ENCODE results near the gene NFIA.

Gene NFIA

GRCh38 chr1:61387829-61388228 is 305.5 kb downstream of the NFIA start:
- Mint-ChIP-seq H3K36me3 (ENCODE audit: low read depth) (peaks cover 5% of the 10 kb centered on the region), H3K27me3 (no peaks in the 10 kb centered on the region), H3K4me3 (no peak overlapping the region), H3K9me3 (peaks cover 6% of the 10 kb centered on the region), H3K27ac (no peak overlapping the region), H3K4me1 (ENCODE audit: low read depth) (peaks cover 4% of the 10 kb centered on the region)

GRCh38 chr1:61388566-61388965 is 306.2 kb downstream of the NFIA start:
- no peak overlapping the region for H3K27ac Mint-ChIP-seq

GRCh38 chr1:61389194-61389925 is 307.0 kb downstream of the NFIA start:
- Mint-ChIP-seq H3K27ac (no peak overlapping the region), H3K9me3 (peaks cover 6% of the 10 kb centered on the region), H3K4me3 (no peak overlapping the region), H3K36me3 (ENCODE audit: low read depth) (peaks cover 5% of the 10 kb centered on the region), H3K4me1 (ENCODE audit: low read depth) (peaks cover 4% of the 10 kb centered on the region), H3K27me3 (no peaks in the 10 kb centered on the region)

More at GRCh38 chr1:61388566-61388965, 306.2 kb downstream of the NFIA start:
- Mint-ChIP-seq H3K4me3 (no peak overlapping the region), H3K4me1 (ENCODE audit: low read depth) (peaks cover 4% of the 10 kb centered on the region), H3K36me3 (ENCODE audit: low read depth) (peaks cover 5% of the 10 kb centered on the region), H3K27me3 (no peaks in the 10 kb centered on the region), H3K9me3 (peaks cover 6% of the 10 kb centered on the region)

- H3K27ac Mint-ChIP-seq = no peak overlapping the region
- H3K4me1 Mint-ChIP-seq (ENCODE audit: low read depth) = peaks cover 4% of the 10 kb centered on the region
- no peaks in the 10 kb centered on the region for H3K27me3 Mint-ChIP-seq
- peaks cover 6% of the 10 kb centered on the region for H3K9me3 Mint-ChIP-seq
- no peak overlapping the region for H3K4me3 Mint-ChIP-seq
- H3K36me3 Mint-ChIP-seq (ENCODE audit: low read depth) = peaks cover 4% of the 10 kb centered on the region
Observed at GRCh38 chr1:61389926-61390845, 307.8 kb downstream of the NFIA start.

GRCh38 chr1:61391730-61392129 is 309.4 kb downstream of the NFIA start:
- Mint-ChIP-seq H3K36me3 (ENCODE audit: low read depth) (no peaks in the 10 kb centered on the region), H3K27ac (no peak overlapping the region), H3K27me3 (no peaks in the 10 kb centered on the region), H3K4me3 (no peak overlapping the region), H3K4me1 (ENCODE audit: low read depth) (peaks cover 4% of the 10 kb centered on the region), H3K9me3 (peaks cover 6% of the 10 kb centered on the region)

GRCh38 chr1:61392409-61393242 is 310.3 kb downstream of the NFIA start:
- Mint-ChIP-seq H3K4me3 (no peak overlapping the region), H3K27me3 (no peaks in the 10 kb centered on the region), H3K9me3 (peaks cover 3% of the 10 kb centered on the region), H3K27ac (no peak overlapping the region), H3K36me3 (ENCODE audit: low read depth) (no peaks in the 10 kb centered on the region), H3K4me1 (ENCODE audit: low read depth) (no peaks in the 10 kb centered on the region)

- Mint-ChIP-seq H3K27me3 (no peaks in the 10 kb centered on the region), H3K36me3 (ENCODE audit: low read depth) (no peaks in the 10 kb centered on the region), H3K27ac (no peak overlapping the region), H3K4me3 (no peak overlapping the region), H3K4me1 (ENCODE audit: low read depth) (no peaks in the 10 kb centered on the region), H3K9me3 (no peaks in the 10 kb centered on the region)
Observed at GRCh38 chr1:61393575-61393974, 311.2 kb downstream of the NFIA start.

GRCh38 chr1:61395146-61395800 is 312.9 kb downstream of the NFIA start:
- Mint-ChIP-seq H3K9me3 (no peaks in the 10 kb centered on the region), H3K27ac (no peak overlapping the region), H3K27me3 (no peaks in the 10 kb centered on the region), H3K4me1 (ENCODE audit: low read depth) (no peaks in the 10 kb centered on the region), H3K36me3 (ENCODE audit: low read depth) (no peaks in the 10 kb centered on the region), H3K4me3 (no peak overlapping the region)

- no peaks in the 10 kb centered on the region for H3K36me3 Mint-ChIP-seq (ENCODE audit: low read depth)
- no peaks in the 10 kb centered on the region for H3K27me3 Mint-ChIP-seq
- H3K4me1 Mint-ChIP-seq (ENCODE audit: low read depth) = no peaks in the 10 kb centered on the region
- H3K9me3 Mint-ChIP-seq = no peaks in the 10 kb centered on the region
- H3K4me3 Mint-ChIP-seq = no peak overlapping the region
- H3K27ac Mint-ChIP-seq = no peak overlapping the region
Observed at GRCh38 chr1:61397495-61397894, 315.1 kb downstream of the NFIA start.

- H3K4me1 Mint-ChIP-seq (ENCODE audit: low read depth) = no peaks in the 10 kb centered on the region
- no peak overlapping the region for H3K27ac Mint-ChIP-seq
- no peaks in the 10 kb centered on the region for H3K9me3 Mint-ChIP-seq
- no peaks in the 10 kb centered on the region for H3K27me3 Mint-ChIP-seq
- no peak overlapping the region for H3K4me3 Mint-ChIP-seq
- H3K36me3 Mint-ChIP-seq (ENCODE audit: low read depth) = no peaks in the 10 kb centered on the region
Observed at GRCh38 chr1:61397935-61398334, 315.6 kb downstream of the NFIA start.

GRCh38 chr1:61399199-61399598 is 316.8 kb downstream of the NFIA start:
- Mint-ChIP-seq H3K36me3 (ENCODE audit: low read depth) (no peaks in the 10 kb centered on the region), H3K4me3 (no peak overlapping the region), H3K27ac (no peak overlapping the region), H3K27me3 (no peaks in the 10 kb centered on the region), H3K4me1 (ENCODE audit: low read depth) (no peaks in the 10 kb centered on the region), H3K9me3 (no peaks in the 10 kb centered on the region)

GRCh38 chr1:61400131-61400770 is 317.9 kb downstream of the NFIA start:
- H3K27ac Mint-ChIP-seq = no peak overlapping the region
- H3K4me1 Mint-ChIP-seq (ENCODE audit: low read depth) = no peaks in the 10 kb centered on the region
- no peak overlapping the region for H3K4me3 Mint-ChIP-seq
- no peaks in the 10 kb centered on the region for H3K36me3 Mint-ChIP-seq (ENCODE audit: low read depth)
- H3K27me3 Mint-ChIP-seq = no peaks in the 10 kb centered on the region
- no peaks in the 10 kb centered on the region for H3K9me3 Mint-ChIP-seq

GRCh38 chr1:61400997-61401396 is 318.6 kb downstream of the NFIA start:
- no peaks in the 10 kb centered on the region for H3K9me3 Mint-ChIP-seq
- no peaks in the 10 kb centered on the region for H3K4me1 Mint-ChIP-seq (ENCODE audit: low read depth)
- no peak overlapping the region for H3K4me3 Mint-ChIP-seq
- no peak overlapping the region for H3K27ac Mint-ChIP-seq
- H3K27me3 Mint-ChIP-seq = no peaks in the 10 kb centered on the region
- H3K36me3 Mint-ChIP-seq (ENCODE audit: low read depth) = no peaks in the 10 kb centered on the region

Measured in stimulated activated naive CD8-positive, alpha-beta T cell treated with anti-CD3 and anti-CD28 coated beads, Interleukin-15, Interleukin-2, amounts not matched to agents 100 ng/mL and 50 ng/mL, for 24 hours (primary cell).